ENCODE data around the gene RNF32. TPM values are rescaled to one million over a fixed set of nuclear protein-coding genes. Genes with fewer than 3 reads are reported as not detected.

The RNF32 gene
- total RNA-seq, 1 experiment from 2014 or later, result 2.2 TPM

- intact Hi-C loops (cut with micrococcal nuclease; ENCODE audit: unreplicated experiment), result no loop called here
- TF ChIP-seq EZH2 (IDR thresholded peaks at IDR 0.05; ENCODE audit: low read depth) (no peak), CTCF (conservative IDR thresholded peaks at IDR 0.05) (no peak)
- no peaks in the 10 kb centered on the region for H3F3A ChIP-seq (ENCODE audit: insufficient read depth, low read depth)
- ChIA-PET CTCF (no interaction called here), POLR2A (ENCODE audit: unreplicated experiment) (no interaction called here)
- H3K79me2 ChIP-seq (ENCODE audit: low read depth), result no peaks in the 10 kb centered on the region
- no peak for DNase-seq
- no peak overlapping the region for H3K4me2 ChIP-seq
- H4K20me1 ChIP-seq (ENCODE audit: insufficient read depth), result no peaks in the 10 kb centered on the region
- peaks cover 76% of the 10 kb centered on the region for H3K27me3 ChIP-seq (ENCODE audit: insufficient read depth, low read depth)
- no peak overlapping the region for H3K4me3 ChIP-seq
- H3K9me3 ChIP-seq (ENCODE audit: insufficient read depth, low read depth), result no peaks in the 10 kb centered on the region
- BruUV-seq (replicated peaks), result no TSS peak
- no peaks in the 10 kb centered on the region for H3K4me1 ChIP-seq (replicated peaks; ENCODE audit: insufficient read depth)
- H3K27ac ChIP-seq, result no peak overlapping the region
- no peaks in the 10 kb centered on the region for H3K9me2 ChIP-seq (ENCODE audit: insufficient read depth)
- no peaks in the 10 kb centered on the region for H3K36me3 ChIP-seq (ENCODE audit: low read depth)
- H2AFZ ChIP-seq, result no peak overlapping the region
Observed at GRCh38 chr7:156608173-156608478, 32.4 kb upstream of the RNF32 start.

GRCh38 chr7:156609010-156609877 is 31.3 kb upstream of the RNF32 start:
- no peaks in the 10 kb centered on the region for H3K9me3 ChIP-seq (ENCODE audit: insufficient read depth, low read depth)
- H3F3A ChIP-seq (ENCODE audit: insufficient read depth, low read depth), result no peaks in the 10 kb centered on the region
- no peak overlapping the region for H2AFZ ChIP-seq
- ChIA-PET POLR2A (ENCODE audit: unreplicated experiment) (interaction anchor here (0.5 to 0.7 kb wide), 3 partner anchors 21 to 238 kb away, joined by 3 to 6 read pairs (median 3); no protein-coding TSS in a partner anchor), CTCF (interaction anchor here (0.6 kb wide), 1 partner anchor 675 kb away, joined by 4 read pairs; no protein-coding TSS in a partner anchor)
- intact Hi-C loops (cut with micrococcal nuclease; ENCODE audit: unreplicated experiment), result no loop called here
- no peaks in the 10 kb centered on the region for H4K20me1 ChIP-seq (ENCODE audit: insufficient read depth)
- BruUV-seq (replicated peaks), result no TSS peak
- no peaks in the 10 kb centered on the region for H3K79me2 ChIP-seq (ENCODE audit: low read depth)
- H3K4me1 ChIP-seq (replicated peaks; ENCODE audit: insufficient read depth), result no peaks in the 10 kb centered on the region
- H3K4me3 ChIP-seq, result no peak overlapping the region
- peaks cover 77% of the 10 kb centered on the region for H3K27me3 ChIP-seq (ENCODE audit: insufficient read depth, low read depth)
- no peak for DNase-seq
- no peak overlapping the region for H3K27ac ChIP-seq
- H3K9me2 ChIP-seq (ENCODE audit: insufficient read depth), result no peaks in the 10 kb centered on the region
- H3K36me3 ChIP-seq (ENCODE audit: low read depth), result no peaks in the 10 kb centered on the region
- TF ChIP-seq EZH2 (IDR thresholded peaks at IDR 0.05; ENCODE audit: low read depth) (no peak), CTCF (conservative IDR thresholded peaks at IDR 0.05) (no peak)
- H3K4me2 ChIP-seq, result no peak overlapping the region

- no peak overlapping the region for H3K27ac ChIP-seq
- H3K4me2 ChIP-seq, result no peak overlapping the region
- no peak for DNase-seq
- no peak overlapping the region for H2AFZ ChIP-seq
- TF ChIP-seq EZH2 (IDR thresholded peaks at IDR 0.05; ENCODE audit: low read depth) (no peak), CTCF (conservative IDR thresholded peaks at IDR 0.05) (no peak)
- CTCF ChIA-PET, result interaction anchor here (0.6 kb wide), 1 partner anchor 676 kb away, joined by 4 read pairs; no protein-coding TSS in a partner anchor
- POLR2A ChIA-PET (ENCODE audit: unreplicated experiment), result no interaction called here
- H3K36me3 ChIP-seq (ENCODE audit: low read depth), result no peaks in the 10 kb centered on the region
- no peaks in the 10 kb centered on the region for H4K20me1 ChIP-seq (ENCODE audit: insufficient read depth)
- no peaks in the 10 kb centered on the region for H3F3A ChIP-seq (ENCODE audit: insufficient read depth, low read depth)
- H3K4me3 ChIP-seq, result no peak overlapping the region
- H3K4me1 ChIP-seq (replicated peaks; ENCODE audit: insufficient read depth), result no peaks in the 10 kb centered on the region
- intact Hi-C loops (cut with micrococcal nuclease; ENCODE audit: unreplicated experiment), result no loop called here
- H3K9me3 ChIP-seq (ENCODE audit: insufficient read depth, low read depth), result no peaks in the 10 kb centered on the region
- no peaks in the 10 kb centered on the region for H3K79me2 ChIP-seq (ENCODE audit: low read depth)
- no TSS peak for BruUV-seq (replicated peaks)
- H3K27me3 ChIP-seq (ENCODE audit: insufficient read depth, low read depth), result peaks cover 77% of the 10 kb centered on the region
- H3K9me2 ChIP-seq (ENCODE audit: insufficient read depth), result no peaks in the 10 kb centered on the region
Observed at GRCh38 chr7:156610130-156610529, 30.4 kb upstream of the RNF32 start.

Data from PC-9 (cell line).